ENCODE results near the gene GAB2.
"Not testable (repeated sequence)": the region's sequence is repeated elsewhere in the genome, so short reads cannot be mapped to it uniquely, and the experiment has no call there.

GAB2 gene

GRCh38 chr11:78187366-78188285 lies 230.0 kb downstream of the GAB2 start:
- no peak for DNase-seq (ENCODE audit: low read depth)

GRCh38 chr11:78181185-78181584 lies 236.4 kb downstream of the GAB2 start:
- no peak for DNase-seq (ENCODE audit: low read depth)

- DNase-seq (ENCODE audit: low read depth): no peak
Measured at GRCh38 chr11:78180751-78181150, 236.9 kb downstream of the GAB2 start.

- DNase-seq (ENCODE audit: low read depth): no peak
Measured at GRCh38 chr11:78179459-78180071, 238.1 kb downstream of the GAB2 start.

DNA sequence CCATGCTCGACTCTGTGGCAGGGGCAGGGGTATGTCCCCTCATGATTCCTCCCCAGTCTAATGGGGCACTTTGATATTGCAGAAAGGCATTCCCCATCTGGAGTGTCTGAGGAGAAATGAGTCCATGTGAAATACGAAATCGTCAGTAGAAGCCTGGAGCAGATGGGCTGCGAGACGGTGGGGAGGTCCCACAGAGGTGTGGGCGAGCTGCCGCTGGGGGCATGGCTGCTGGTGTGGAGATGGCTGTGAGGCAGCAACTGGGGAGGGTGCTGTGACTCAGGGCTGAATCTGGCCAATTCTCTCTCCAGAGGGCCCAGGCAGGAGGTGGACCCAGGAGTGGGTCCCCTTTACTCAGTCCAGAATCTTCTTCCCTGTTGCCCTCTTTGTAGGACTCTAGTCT lies 240.4 kb downstream of the GAB2 start:
- DNase-seq (ENCODE audit: low read depth): no peak

DNA sequence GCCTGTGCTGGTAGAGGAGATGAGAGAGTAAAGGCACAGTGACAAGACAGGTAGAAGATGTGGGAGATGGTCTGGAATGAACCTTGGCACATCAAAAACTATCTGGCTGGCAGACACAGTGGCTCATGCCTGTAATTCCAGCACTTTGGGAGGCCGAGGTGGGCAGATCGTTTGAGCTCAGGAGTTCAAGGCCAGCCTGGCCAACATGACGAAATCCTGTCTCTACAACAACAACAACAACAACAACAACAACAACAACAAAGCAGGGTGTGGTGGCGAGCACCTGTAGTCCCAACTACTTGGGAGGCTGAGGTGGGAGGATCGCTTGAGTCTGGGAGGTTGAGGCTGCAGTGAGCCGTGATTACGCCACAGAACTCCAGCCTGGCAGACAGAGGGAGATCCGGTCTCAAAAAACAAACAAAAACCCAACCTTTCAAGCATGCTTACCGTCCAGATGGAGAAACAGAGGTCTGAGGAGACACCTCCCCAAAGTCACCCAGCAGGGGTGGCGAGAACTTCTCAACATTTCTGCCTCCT lies 240.9 kb downstream of the GAB2 start:
- DNase-seq (ENCODE audit: low read depth): no peak

- not testable (repeated sequence) for DNase-seq (ENCODE audit: low read depth)
Measured at GRCh38 chr11:78175862-78176261, 241.8 kb downstream of the GAB2 start.

DNA sequence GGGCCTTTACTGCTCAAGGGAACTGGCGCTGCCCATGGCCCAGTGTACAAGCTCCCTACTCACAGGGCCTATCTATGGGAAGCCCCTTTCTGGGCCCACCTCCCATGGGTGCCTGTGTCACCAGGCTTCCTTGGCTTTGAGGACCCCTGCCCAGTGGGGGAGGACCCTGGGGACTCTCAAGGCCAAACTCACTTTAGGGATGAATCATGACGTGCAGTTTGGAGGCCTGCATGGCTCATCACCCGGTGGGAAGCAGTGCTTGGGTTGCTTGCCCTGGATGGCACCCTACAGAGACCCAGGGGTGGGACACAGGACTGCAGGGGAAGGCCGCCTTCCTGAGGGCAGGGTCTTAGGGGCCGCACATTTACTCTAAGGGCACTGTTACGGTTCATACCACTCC lies 245.7 kb downstream of the GAB2 start:
- DNase-seq (ENCODE audit: low read depth): no peak

DNA sequence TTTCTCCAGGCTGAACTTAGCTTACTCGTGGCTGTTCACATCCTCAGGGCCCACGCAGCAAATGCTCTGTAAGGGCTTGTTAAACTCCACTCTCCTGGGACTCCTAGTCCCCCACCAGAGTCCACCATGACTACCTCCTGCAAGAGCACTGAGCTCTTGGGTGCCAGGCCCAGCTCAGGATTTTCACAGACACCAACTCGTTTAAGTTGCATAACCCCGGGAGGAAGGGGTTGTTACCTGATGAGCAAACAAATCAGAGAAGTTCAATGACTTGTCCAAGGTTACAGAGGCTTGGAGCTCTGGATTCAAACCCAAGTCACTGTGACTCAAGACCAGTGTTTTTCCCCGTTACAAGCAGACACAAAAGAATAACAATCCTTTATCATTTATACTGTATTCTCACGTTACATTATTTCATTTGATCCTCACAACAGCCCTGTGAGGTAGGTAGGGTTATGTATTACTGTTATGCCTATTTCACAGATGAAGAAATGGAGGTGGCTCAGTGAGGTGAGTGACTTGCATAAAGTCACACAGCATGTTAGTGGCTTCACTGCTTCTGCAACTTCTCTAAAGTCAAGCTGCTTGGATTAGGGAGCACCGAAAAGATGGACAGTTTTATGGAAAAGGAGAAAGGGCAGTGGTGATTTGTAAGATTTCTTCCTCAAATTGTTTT lies 246.6 kb downstream of the GAB2 start:
- DNase-seq (ENCODE audit: low read depth): no peak

- DNase-seq (ENCODE audit: low read depth): no peak
Measured at GRCh38 chr11:78170413-78170812, 247.2 kb downstream of the GAB2 start.

DNA sequence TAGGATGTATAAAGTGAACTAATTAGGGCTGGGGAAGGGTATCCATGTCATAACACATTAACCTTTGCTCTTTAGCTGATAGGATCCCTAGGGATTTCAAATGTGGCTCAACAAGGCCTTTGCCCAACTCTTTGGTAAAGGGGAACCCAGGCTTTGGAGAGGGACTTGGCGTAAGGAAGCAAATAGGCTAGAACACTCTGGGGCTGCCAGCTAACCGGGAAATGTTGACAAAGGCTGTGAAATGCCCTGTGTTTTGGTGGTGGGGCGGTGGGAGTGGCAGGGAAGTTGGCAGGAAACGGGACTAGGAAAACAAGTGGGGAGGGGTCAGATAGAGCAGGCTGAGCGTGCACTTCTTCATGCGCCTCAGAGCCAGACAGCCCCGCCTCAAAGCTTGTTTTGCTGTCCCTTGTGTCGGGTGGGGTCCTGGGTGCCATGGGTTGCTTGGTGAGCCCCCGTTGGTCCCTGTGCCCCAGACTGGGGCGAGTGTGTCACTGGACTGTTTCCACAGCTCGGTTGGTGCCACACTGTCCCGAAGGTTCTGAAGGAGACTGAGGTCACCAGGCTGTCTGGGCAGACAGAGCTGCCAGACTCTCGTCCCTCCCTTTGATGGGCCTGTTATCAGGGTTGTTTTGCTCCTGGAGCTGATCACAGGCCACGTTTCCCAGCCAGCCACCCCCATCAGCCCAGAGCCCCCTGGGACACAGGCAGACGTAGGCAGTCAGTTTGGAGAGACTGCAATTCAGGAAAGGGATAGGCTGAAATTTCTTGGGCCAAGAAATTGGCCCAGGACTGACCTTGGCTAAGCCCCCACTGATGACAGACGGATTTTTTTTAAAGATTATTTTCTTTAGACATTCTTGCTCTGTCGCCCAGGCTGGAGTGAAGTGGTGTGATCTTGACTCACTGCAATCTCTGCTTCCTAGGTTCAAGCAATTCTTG lies 248.8 kb downstream of the GAB2 start:
- no peak for DNase-seq (ENCODE audit: low read depth)

- DNase-seq (ENCODE audit: low read depth): no peak
Measured at GRCh38 chr11:78166855-78167469, 250.7 kb downstream of the GAB2 start.

Data from GM04504 (cell line).